HEK293 (cell line): ENCODE measurements around the gene C6orf136.

Experiments
- EGR2 ChIP-seq: fragments of 450-650 bp; formaldehyde crosslinking; IDR thresholded peaks from 2 replicates; pipeline ENCODE4 v1.5.1; 2016; ENCODE audit warnings: low read depth, missing biosample characterization, missing genetic modification characterization
- MEIS1 ChIP-seq: sonication (generic); formaldehyde crosslinking; IDR thresholded peaks from 2 replicates; pipeline ENCODE4 v1.8.1; 2022; ENCODE audit warnings: missing genetic modification reagents, mild to moderate bottlenecking, borderline replicate concordance
- PRDM1 ChIP-seq: fragments of 450-650 bp; formaldehyde crosslinking; IDR thresholded peaks from 2 replicates; pipeline ENCODE4; 2016; ENCODE audit warnings: missing biosample characterization, missing genetic modification characterization
- REPIN1 ChIP-seq: fragments of 450-650 bp; formaldehyde crosslinking; IDR thresholded peaks from 2 replicates; pipeline ENCODE4 v1.5.1; 2017; ENCODE audit warnings: missing biosample characterization, missing genetic modification characterization, low read depth
- SP2 ChIP-seq: fragments of 450-650 bp; formaldehyde crosslinking; IDR thresholded peaks from 2 replicates; pipeline ENCODE4 v1.5.1; 2016; ENCODE audit warnings: missing biosample characterization, missing genetic modification characterization
- ZNF112 ChIP-seq: fragments of 450-650 bp; formaldehyde crosslinking; IDR thresholded peaks from 2 replicates; pipeline ENCODE4 v1.5.0; 2017; ENCODE audit warnings: missing biosample characterization, missing genetic modification characterization
- ZNF292 ChIP-seq: fragments of 450-650 bp; formaldehyde crosslinking; IDR thresholded peaks from 2 replicates; pipeline ENCODE4 v1.5.1; 2016; ENCODE audit warnings: low read depth, missing biosample characterization, missing genetic modification characterization, borderline replicate concordance
- TF ChIP-seq, protein P1 (sequence below): fragments of 450-650 bp; formaldehyde crosslinking; IDR thresholded peaks from 2 replicates; pipeline ENCODE4 v1.5.1; 2016; ENCODE audit warnings: missing biosample characterization, missing genetic modification characterization
- TF ChIP-seq, protein P2 (sequence below): fragments of 450-650 bp; formaldehyde crosslinking; IDR thresholded peaks from 2 replicates; pipeline ENCODE4 v1.5.1; 2016; ENCODE audit warnings: missing biosample characterization, missing genetic modification characterization, borderline replicate concordance
- TF ChIP-seq, protein P3 (sequence below): fragments of 450-650 bp; formaldehyde crosslinking; conservative IDR thresholded peaks from 2 replicates; pipeline ENCODE4 v1.5.1; 2016; ENCODE audit warnings: low read depth, missing biosample characterization, missing genetic modification characterization
- TF ChIP-seq, protein P4 (sequence below): fragments of 450-650 bp; formaldehyde crosslinking; IDR thresholded peaks from 2 replicates; pipeline ENCODE4 v1.5.1; 2016; ENCODE audit warnings: missing biosample characterization, missing genetic modification characterization
- TF ChIP-seq, protein P5 (sequence below): fragments of 450-650 bp; formaldehyde crosslinking; IDR thresholded peaks from 2 replicates; pipeline ENCODE4 v1.5.1; 2016; ENCODE audit warnings: missing biosample characterization, missing genetic modification characterization, low read depth
- TF ChIP-seq, protein P6 (sequence below): fragments of 450-650 bp; formaldehyde crosslinking; IDR thresholded peaks from 2 replicates; pipeline ENCODE4 v1.5.1; 2017; ENCODE audit warnings: missing biosample characterization, missing genetic modification characterization

DNA sequence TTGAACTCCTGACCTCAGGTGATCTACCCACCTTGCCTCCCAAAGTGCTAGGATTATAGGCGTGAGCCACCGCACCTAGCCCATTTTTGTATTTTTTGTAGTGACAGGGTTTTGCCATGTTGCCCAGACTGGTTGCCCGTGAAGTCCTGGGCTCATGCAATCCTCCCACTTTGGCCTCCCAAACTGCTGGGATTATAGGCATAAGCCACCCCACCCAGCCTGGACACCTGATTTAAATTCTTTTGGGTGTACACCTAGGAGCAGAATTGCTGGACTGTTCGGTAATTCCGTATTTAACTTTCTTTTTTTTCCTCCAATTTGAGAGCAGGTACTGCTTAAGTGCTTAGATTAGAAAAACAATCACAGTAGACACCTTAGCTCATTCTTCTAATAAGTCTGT is 49.5 kb downstream of the C6orf136 start:
- TF ChIP-seq, protein P1, sequence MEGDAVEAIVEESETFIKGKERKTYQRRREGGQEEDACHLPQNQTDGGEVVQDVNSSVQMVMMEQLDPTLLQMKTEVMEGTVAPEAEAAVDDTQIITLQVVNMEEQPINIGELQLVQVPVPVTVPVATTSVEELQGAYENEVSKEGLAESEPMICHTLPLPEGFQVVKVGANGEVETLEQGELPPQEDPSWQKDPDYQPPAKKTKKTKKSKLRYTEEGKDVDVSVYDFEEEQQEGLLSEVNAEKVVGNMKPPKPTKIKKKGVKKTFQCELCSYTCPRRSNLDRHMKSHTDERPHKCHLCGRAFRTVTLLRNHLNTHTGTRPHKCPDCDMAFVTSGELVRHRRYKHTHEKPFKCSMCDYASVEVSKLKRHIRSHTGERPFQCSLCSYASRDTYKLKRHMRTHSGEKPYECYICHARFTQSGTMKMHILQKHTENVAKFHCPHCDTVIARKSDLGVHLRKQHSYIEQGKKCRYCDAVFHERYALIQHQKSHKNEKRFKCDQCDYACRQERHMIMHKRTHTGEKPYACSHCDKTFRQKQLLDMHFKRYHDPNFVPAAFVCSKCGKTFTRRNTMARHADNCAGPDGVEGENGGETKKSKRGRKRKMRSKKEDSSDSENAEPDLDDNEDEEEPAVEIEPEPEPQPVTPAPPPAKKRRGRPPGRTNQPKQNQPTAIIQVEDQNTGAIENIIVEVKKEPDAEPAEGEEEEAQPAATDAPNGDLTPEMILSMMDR (tag by site-specific recombination): no peak
- TF ChIP-seq, protein P2, sequence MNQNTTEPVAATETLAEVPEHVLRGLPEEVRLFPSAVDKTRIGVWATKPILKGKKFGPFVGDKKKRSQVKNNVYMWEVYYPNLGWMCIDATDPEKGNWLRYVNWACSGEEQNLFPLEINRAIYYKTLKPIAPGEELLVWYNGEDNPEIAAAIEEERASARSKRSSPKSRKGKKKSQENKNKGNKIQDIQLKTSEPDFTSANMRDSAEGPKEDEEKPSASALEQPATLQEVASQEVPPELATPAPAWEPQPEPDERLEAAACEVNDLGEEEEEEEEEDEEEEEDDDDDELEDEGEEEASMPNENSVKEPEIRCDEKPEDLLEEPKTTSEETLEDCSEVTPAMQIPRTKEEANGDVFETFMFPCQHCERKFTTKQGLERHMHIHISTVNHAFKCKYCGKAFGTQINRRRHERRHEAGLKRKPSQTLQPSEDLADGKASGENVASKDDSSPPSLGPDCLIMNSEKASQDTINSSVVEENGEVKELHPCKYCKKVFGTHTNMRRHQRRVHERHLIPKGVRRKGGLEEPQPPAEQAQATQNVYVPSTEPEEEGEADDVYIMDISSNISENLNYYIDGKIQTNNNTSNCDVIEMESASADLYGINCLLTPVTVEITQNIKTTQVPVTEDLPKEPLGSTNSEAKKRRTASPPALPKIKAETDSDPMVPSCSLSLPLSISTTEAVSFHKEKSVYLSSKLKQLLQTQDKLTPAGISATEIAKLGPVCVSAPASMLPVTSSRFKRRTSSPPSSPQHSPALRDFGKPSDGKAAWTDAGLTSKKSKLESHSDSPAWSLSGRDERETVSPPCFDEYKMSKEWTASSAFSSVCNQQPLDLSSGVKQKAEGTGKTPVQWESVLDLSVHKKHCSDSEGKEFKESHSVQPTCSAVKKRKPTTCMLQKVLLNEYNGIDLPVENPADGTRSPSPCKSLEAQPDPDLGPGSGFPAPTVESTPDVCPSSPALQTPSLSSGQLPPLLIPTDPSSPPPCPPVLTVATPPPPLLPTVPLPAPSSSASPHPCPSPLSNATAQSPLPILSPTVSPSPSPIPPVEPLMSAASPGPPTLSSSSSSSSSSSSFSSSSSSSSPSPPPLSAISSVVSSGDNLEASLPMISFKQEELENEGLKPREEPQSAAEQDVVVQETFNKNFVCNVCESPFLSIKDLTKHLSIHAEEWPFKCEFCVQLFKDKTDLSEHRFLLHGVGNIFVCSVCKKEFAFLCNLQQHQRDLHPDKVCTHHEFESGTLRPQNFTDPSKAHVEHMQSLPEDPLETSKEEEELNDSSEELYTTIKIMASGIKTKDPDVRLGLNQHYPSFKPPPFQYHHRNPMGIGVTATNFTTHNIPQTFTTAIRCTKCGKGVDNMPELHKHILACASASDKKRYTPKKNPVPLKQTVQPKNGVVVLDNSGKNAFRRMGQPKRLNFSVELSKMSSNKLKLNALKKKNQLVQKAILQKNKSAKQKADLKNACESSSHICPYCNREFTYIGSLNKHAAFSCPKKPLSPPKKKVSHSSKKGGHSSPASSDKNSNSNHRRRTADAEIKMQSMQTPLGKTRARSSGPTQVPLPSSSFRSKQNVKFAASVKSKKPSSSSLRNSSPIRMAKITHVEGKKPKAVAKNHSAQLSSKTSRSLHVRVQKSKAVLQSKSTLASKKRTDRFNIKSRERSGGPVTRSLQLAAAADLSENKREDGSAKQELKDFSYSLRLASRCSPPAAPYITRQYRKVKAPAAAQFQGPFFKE (tag by site-specific recombination): no peak
- TF ChIP-seq, protein P3, sequence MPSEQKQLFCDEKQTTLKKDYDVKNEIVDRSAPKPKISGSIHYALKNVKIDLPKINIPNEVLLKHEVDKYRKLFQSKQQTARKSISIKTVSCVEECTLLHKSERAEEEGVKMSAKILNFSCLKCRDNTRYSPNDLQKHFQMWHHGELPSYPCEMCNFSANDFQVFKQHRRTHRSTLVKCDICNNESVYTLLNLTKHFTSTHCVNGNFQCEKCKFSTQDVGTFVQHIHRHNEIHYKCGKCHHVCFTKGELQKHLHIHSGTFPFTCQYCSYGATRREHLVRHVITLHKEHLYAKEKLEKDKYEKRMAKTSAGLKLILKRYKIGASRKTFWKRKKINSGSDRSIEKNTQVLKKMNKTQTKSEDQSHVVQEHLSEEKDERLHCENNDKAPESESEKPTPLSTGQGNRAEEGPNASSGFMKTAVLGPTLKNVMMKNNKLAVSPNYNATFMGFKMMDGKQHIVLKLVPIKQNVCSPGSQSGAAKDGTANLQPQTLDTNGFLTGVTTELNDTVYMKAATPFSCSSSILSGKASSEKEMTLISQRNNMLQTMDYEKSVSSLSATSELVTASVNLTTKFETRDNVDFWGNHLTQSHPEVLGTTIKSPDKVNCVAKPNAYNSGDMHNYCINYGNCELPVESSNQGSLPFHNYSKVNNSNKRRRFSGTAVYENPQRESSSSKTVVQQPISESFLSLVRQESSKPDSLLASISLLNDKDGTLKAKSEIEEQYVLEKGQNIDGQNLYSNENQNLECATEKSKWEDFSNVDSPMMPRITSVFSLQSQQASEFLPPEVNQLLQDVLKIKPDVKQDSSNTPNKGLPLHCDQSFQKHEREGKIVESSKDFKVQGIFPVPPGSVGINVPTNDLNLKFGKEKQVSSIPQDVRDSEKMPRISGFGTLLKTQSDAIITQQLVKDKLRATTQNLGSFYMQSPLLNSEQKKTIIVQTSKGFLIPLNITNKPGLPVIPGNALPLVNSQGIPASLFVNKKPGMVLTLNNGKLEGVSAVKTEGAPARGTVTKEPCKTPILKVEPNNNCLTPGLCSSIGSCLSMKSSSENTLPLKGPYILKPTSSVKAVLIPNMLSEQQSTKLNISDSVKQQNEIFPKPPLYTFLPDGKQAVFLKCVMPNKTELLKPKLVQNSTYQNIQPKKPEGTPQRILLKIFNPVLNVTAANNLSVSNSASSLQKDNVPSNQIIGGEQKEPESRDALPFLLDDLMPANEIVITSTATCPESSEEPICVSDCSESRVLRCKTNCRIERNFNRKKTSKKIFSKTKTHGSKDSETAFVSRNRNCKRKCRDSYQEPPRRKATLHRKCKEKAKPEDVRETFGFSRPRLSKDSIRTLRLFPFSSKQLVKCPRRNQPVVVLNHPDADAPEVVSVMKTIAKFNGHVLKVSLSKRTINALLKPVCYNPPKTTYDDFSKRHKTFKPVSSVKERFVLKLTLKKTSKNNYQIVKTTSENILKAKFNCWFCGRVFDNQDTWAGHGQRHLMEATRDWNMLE (tag by site-specific recombination): no peak
- TF ChIP-seq ZNF292 (no peak), REPIN1 (no peak), SP2 (tag by site-specific recombination) (no peak), PRDM1 (no peak), EGR2 (no peak), MEIS1 (no peak), ZNF112 (no peak)
- TF ChIP-seq, protein P4, sequence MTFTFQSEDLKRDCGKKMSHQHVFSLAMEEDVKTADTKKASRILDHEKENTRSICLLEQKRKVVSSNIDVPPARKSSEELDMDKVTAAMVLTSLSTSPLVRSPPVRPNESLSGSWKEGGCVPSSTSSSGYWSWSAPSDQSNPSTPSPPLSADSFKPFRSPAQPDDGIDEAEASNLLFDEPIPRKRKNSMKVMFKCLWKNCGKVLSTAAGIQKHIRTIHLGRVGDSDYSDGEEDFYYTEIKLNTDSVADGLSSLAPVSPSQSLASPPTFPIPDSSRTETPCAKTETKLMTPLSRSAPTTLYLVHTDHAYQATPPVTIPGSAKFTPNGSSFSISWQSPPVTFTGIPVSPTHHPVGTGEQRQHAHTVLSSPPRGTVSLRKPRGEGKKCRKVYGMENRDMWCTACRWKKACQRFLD (tag by site-specific recombination): no peak
- TF ChIP-seq, protein P5, sequence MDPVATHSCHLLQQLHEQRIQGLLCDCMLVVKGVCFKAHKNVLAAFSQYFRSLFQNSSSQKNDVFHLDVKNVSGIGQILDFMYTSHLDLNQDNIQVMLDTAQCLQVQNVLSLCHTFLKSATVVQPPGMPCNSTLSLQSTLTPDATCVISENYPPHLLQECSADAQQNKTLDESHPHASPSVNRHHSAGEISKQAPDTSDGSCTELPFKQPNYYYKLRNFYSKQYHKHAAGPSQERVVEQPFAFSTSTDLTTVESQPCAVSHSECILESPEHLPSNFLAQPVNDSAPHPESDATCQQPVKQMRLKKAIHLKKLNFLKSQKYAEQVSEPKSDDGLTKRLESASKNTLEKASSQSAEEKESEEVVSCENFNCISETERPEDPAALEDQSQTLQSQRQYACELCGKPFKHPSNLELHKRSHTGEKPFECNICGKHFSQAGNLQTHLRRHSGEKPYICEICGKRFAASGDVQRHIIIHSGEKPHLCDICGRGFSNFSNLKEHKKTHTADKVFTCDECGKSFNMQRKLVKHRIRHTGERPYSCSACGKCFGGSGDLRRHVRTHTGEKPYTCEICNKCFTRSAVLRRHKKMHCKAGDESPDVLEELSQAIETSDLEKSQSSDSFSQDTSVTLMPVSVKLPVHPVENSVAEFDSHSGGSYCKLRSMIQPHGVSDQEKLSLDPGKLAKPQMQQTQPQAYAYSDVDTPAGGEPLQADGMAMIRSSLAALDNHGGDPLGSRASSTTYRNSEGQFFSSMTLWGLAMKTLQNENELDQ (tag by site-specific recombination): no peak
- TF ChIP-seq, protein P6, sequence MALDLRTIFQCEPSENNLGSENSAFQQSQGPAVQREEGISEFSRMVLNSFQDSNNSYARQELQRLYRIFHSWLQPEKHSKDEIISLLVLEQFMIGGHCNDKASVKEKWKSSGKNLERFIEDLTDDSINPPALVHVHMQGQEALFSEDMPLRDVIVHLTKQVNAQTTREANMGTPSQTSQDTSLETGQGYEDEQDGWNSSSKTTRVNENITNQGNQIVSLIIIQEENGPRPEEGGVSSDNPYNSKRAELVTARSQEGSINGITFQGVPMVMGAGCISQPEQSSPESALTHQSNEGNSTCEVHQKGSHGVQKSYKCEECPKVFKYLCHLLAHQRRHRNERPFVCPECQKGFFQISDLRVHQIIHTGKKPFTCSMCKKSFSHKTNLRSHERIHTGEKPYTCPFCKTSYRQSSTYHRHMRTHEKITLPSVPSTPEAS: no peak
